Stimulated activated CD8-positive, alpha-beta memory T cell treated with anti-CD3 and anti-CD28 coated beads, Interleukin-15, amount 100 ng/mL, for 48 hours (primary cell): ENCODE results near the gene ZNF800.

Experiments
- DNase-seq, 2 donors: peaks; one replicate each; pipeline ENCODE4 v3.0.0-alpha.2; 2020; ENCODE audit warnings: low read depth in 2 of 2

ZNF800 gene

DNA sequence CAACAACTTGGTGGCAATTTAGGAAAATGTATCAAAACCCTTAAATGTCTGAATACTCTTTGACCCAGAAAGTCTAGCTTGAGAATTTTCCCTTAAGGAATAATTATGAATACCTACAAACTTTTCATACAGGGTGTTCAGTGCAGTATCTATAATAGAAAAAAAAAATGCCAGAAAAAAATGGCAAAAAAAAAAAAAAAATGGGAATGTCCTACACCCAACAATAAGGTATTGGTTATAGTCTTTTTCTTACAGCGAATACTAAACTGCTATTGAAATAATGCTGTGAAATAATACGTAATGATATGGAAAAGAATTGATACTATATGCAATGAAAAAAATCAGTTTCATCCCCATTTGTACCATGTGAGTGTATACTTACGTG lies 44.3 kb downstream of the ZNF800 start:
- no peak for DNase-seq

DNA sequence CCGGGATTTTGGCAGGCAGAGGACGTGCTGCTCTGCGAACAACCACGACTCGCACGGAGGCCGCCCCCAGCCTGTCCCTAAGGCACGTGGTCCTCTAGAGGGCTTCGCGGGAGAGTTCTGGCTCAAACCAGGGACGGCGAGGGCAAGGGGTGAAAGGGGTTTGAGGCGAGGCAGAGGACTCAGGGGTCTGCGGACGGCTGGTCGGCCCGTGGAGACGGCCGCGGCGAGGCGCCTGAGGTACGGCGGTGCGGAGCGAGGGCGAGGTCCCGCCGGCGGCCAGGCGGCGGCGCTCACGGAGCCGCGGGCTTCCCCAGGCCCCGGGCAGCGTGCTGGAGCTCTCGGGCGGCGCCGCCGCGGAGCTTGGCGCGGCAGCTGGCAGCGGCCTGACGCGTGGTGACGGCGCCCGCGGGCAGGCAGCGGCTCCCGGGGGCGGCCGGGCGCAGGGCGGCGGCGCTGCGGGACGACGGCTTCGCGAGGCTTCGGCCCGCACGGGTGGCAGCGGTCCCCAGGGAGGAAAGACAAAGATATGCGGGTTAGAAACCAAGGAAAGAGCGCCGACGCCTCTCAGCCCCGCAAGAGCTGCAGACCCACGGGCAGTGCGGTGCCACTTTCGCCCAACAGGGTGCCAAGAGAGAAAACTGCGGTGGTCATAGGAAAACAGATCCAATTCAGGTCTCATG lies 44.8 kb downstream of the ZNF800 start:
- DNase-seq, result peak; percentile 64 to 69

DNA sequence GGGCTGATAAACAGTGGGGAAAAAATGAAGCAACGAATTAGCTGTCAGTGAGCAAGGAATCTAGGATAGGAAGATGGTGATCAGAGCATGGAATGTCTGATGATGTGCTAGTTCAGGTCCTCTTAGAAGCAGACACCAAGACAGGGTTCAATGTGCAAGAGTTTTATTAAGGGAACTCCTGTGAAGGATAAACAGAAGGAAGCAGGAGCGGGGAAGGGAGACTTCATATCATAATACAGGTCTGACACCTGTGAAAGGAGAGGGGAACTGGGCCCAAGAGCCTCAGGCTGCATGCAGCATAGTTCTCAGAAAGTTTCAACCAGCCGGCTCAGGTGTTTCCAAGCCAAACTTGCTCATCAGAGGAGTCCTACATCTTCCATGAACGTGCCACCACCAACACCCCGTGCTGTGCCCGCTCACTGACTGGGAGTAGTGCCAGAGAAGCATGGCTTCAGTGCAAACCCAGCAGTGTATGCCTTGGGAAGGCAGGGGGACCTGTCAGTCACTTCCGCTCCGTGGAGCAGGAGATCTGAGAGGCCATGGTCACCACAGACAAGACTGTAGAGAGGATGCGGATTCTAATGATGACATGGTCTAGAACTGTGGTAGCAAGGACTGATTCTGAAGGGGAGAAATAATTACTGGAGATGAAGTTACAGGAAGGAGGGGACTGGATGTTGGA lies 45.8 kb downstream of the ZNF800 start:
- DNase-seq, result no peak

DNA sequence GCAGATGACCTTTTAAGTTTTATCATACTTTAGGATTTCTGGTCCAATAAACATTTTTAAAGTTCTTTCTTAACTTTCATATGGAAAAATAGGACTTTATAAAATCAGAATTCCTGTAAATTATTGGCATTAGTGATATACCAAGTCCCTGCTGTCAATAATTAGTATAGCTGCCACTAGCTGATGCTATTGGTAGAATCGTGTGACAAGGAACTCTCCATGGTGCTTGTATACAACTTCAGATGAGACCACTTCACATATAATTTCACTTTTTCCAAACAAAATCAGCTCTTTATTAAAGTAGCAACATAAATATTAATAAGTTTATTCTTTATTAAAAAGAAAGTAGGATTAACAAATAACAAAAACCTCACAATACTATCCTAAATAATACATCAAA lies 49.9 kb downstream of the ZNF800 start:
- no peak for DNase-seq

DNA sequence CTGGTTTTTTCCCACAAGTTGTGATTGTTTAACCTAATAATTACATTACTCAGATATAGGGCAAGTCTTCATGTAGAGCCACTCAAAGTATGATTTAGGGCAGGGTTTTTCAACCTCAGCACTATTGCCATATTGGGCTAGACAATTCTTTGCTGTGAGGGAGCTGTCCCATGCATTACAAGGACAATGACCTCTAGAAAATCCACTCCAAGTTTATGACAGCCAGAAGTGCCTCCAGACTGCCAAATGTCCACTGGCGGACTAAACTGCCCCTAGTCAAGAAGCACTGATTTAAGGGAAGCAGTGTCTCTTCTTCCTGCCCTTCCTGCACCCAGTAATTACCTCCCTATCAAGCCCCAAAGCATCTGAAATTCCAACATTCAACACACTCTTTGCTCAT lies 54.4 kb downstream of the ZNF800 start:
- DNase-seq, result no peak

DNA sequence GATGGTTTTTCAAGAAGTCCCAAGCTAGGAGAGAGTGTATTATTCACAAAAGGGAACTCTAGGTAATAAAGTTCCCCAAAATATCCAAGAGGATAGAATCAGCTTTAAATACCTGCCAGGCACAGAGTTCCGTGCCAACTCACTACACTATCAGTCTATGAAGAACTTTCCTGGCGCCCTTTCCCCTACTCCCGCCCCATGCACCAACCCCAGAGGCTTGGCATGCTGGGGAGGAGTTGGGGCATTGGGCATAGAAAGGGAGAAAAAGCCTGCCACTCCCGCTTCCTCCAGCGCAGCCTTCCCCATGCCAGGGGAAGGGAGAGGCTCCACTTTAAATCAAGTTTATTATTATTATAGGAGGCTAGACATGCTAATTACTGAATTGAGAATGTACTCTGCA lies 54.9 kb downstream of the ZNF800 start:
- DNase-seq, result no peak

DNA sequence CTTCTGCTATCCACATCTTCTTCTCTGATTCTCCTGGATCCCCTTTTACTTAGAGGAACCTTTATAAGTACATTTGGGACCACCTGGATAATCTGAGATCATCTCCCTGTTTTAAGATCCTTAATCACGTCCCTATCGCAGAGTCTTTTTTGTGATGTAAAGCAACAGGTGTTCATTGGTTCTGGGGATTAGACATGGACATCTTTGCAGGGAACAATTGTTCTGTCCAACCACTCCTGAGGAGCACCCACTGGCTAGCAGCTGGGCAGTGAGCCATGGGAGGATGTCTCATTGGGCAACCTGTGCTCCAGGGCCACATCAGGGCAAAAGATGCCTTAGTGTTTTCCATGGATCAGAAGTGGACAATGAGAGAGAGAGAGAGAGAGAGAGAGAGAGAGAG lies 56.0 kb downstream of the ZNF800 start:
- DNase-seq, result no peak

DNA sequence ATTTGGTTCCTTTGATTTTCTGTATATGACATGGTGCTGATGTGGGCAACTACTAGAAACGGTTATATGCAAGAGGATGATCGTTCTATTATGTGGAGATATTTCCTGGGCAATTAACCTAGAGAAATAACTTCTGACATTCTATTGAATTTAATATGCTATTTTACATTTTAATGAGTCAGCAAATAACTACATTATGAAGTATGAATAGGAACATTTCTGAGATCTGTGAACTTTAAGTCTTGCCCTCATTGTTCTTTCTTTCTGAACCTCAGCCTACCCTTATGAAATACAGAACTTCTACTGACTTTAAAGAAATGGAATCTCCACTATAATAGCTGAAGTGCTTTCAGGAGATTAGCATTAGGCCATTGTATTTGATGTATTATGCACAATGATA lies 59.6 kb downstream of the ZNF800 start:
- DNase-seq, result no peak

DNA sequence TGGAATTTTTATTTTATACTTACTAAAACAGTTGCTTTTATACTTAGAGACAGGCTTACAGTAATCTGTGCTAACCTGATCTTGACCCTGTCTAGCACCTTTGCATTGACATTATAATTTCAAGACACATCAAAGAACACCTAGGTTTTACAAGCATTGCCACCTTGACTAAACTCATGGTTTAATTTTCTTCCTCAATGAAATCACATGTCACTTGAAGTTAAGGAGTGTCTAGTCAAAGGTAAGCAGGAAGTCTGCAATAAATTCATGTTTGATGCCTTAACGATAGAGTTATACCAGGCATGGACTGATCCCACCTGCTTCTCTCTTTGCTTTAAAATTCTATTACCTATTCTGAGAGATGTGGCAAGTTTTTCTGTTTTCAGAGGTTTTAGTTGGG lies 62.4 kb downstream of the ZNF800 start:
- no peak for DNase-seq

DNA sequence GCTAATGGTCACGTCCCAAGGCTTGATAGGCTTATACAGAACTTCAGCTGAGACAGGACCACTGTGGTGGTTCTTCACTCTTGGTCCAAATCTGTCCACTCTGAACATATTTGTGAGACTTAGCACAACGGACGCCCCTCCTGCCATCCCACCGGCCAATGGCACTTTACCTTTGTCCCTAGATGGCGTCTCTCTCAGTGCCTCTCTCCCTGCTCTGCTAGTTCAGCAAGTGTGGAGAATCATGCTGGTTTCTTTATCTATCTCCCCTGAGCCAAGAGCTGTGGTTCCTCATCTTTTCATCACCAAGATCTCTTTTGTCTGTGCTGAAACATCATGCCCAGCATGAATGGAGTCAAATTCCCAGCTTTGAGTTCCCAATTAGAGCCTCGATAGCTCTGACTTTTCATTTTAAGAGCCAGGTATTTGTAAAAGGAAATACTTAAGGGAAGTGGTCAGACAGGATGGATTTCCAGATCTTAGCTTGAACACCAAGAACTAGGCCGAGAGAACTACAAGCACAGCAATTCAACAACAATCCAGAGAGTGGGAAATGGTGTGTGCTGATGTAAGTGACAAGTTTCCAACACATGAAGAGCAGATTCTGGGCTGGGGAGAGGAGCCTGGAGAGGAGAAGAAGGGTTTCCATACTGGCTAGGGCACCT lies 69.5 kb downstream of the ZNF800 start:
- no peak for DNase-seq

DNA sequence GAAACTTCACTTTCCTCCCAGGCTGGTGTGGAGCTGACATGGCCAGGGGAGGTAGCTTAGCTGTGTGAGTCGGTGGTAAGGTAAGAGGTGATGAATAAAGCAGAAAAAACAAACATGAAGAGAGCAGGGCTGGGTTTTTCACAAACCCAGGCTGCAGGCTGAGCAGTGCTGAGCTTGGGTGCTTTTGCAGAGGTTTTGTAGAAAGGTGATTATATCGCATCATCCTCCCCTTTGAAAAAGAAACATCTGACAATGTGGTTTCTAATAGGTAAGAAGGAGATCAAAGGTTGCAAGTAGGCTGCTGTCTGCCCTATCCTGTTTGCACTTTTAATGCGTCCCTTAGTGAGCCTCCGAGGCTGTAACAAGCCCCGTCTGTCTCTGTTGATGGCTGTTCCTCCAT lies 70.2 kb downstream of the ZNF800 start:
- DNase-seq, result no peak

DNA sequence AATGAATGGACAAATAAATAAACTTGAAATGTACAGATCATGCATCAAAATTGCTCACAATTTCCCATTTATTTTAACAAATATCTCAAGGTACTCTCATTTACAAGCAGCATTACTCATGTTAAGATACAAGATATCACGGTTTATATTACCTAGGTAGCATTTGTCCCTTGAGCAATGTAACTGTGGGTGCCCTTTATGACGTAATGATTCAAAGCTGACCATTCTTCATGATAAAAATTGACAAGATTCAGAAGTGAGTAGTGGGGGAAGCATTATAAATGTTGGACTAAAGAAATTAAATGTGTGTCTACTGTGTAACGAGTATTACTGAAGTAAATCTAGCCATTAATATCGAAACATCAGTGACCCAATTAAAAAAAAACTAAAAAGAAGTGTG lies 71.5 kb downstream of the ZNF800 start:
- no peak for DNase-seq
